HEK293T (cell line): ENCODE results near the gene PRKAR2A.
A peak's percentile ranks its signal among the peaks of the same experiment; 100 is the strongest.

ENCODE experiments used
- CTCF ChIA-PET: fragments of 350-600 bp; formaldehyde crosslinking; extraction: SDS; loops from one replicate; lab custom pipeline; 2021; ENCODE audit warnings: antibody characterized with exemption, inconsistent platforms; lab: Yijun Ruan, JAX
- POLR2A ChIA-PET: fragments of 350-600 bp; formaldehyde crosslinking; extraction: SDS; loops from one replicate; lab custom pipeline; 2020; ENCODE audit warnings: antibody characterized with exemption, inconsistent platforms; lab: Yijun Ruan, JAX
- DNase-seq: peaks from one replicate; pipeline ENCODE4 v3.0.0; 2012; ENCODE audit warnings: mixed read lengths; ENCODE audit errors: extremely low spot score
- ARNT ChIP-seq: fragments of 450-650 bp; IDR thresholded peaks from 2 replicates; pipeline ENCODE4 v1.6.1; 2017; ENCODE audit warnings: mild to moderate bottlenecking
- BHLHE40 ChIP-seq: fragments of 450-650 bp; IDR thresholded peaks from 2 replicates; pipeline ENCODE4 v1.6.1; 2016; ENCODE audit warnings: mild to moderate bottlenecking, moderate library complexity, borderline replicate concordance
- CTBP1 ChIP-seq: fragments of 450-650 bp; IDR thresholded peaks from 2 replicates; pipeline ENCODE4 v1.6.1; 2016; ENCODE audit warnings: borderline replicate concordance
- ELF4 ChIP-seq: fragments of 450-650 bp; IDR thresholded peaks from 2 replicates; pipeline ENCODE4 v1.6.1; 2017; ENCODE audit warnings: antibody characterized with exemption
- FOXA1 ChIP-seq: fragments of 450-650 bp; IDR thresholded peaks from 2 replicates; pipeline ENCODE4 v1.6.1; 2016; ENCODE audit warnings: mild to moderate bottlenecking
- FOXK2 ChIP-seq: fragments of 450-650 bp; IDR thresholded peaks from 2 replicates; pipeline ENCODE4 v1.6.1; 2016; ENCODE audit warnings: mild to moderate bottlenecking
- FOXM1 ChIP-seq: fragments of 450-650 bp; IDR thresholded peaks from 2 replicates; pipeline ENCODE4 v1.6.1; 2017; ENCODE audit warnings: mild to moderate bottlenecking, borderline replicate concordance
- HDGF ChIP-seq: fragments of 450-650 bp; IDR thresholded peaks from 2 replicates; pipeline ENCODE4 v1.6.1; 2017; ENCODE audit warnings: antibody characterized with exemption, borderline replicate concordance
- L3MBTL2 ChIP-seq: fragments of 450-650 bp; conservative IDR thresholded peaks from 2 replicates; pipeline ENCODE4 v1.6.1; 2016; ENCODE audit warnings: mild to moderate bottlenecking
- LEF1 ChIP-seq: fragments of 450-650 bp; IDR thresholded peaks from 2 replicates; pipeline ENCODE4 v1.6.1; 2017; ENCODE audit warnings: mild to moderate bottlenecking, borderline replicate concordance
- NFRKB ChIP-seq: fragments of 450-650 bp; IDR thresholded peaks from 2 replicates; pipeline ENCODE4 v1.6.1; 2016; ENCODE audit warnings: mild to moderate bottlenecking, moderate library complexity
- PKNOX1 ChIP-seq: fragments of 450-650 bp; IDR thresholded peaks from 2 replicates; pipeline ENCODE4 v1.6.1; 2016
- SP1 ChIP-seq: fragments of 450-650 bp; IDR thresholded peaks from 2 replicates; pipeline ENCODE4 v1.6.1; 2017
- SUZ12 ChIP-seq: fragments of 450-650 bp; IDR thresholded peaks from 2 replicates; pipeline ENCODE4 v1.6.1; 2016; ENCODE audit warnings: mild to moderate bottlenecking
- TARDBP ChIP-seq: fragments of 450-650 bp; IDR thresholded peaks from 2 replicates; pipeline ENCODE4 v1.6.1; 2016
- ZNF384 ChIP-seq: fragments of 450-650 bp; IDR thresholded peaks from 2 replicates; pipeline ENCODE4 v1.6.1; 2016

The PRKAR2A gene

GRCh38 chr3:48716508-48716981, 131.1 kb downstream of the PRKAR2A start:
- CTCF ChIA-PET, result interaction anchor here (0.9 to 1.4 kb wide), 2 partner anchors 23 to 31 kb away, joined by 3 to 4 read pairs; partner anchors contain the start of gene NCKIPSD
- DNase-seq, result no peak
- POLR2A ChIA-PET, result interaction anchor here (0.6 to 3.0 kb wide), 15 partner anchors 10 to 290 kb away, joined by 3 to 19 read pairs (median 5); partner anchors contain the start of genes CELSR3, NCKIPSD, PRKAR2A and WDR6
- TF ChIP-seq ARNT (no peak), SP1 (no peak), ZNF384 (no peak), TARDBP (no peak), L3MBTL2 (no peak), FOXK2 (no peak), FOXM1 (no peak), BHLHE40 (no peak), ELF4 (no peak), CTBP1 (no peak), LEF1 (no peak), HDGF (no peak), FOXA1 (no peak), PKNOX1 (no peak), NFRKB (no peak), SUZ12 (no peak)

- ChIA-PET POLR2A (interaction anchor here (0.6 to 3.0 kb wide), 4 partner anchors 9 to 52 kb away, joined by 3 to 19 read pairs (median 8); partner anchors contain the start of genes CELSR3 and NCKIPSD), CTCF (interaction anchor here (1.4 kb wide), 1 partner anchor 29 kb away, joined by 3 read pairs; the partner anchor contains the start of gene NCKIPSD)
- no peak for DNase-seq
- TF ChIP-seq FOXA1 (no peak), NFRKB (no peak), TARDBP (no peak), LEF1 (no peak), ARNT (no peak), L3MBTL2 (no peak), BHLHE40 (no peak), SP1 (no peak), PKNOX1 (no peak), ZNF384 (no peak), ELF4 (no peak), CTBP1 (no peak), SUZ12 (no peak), FOXK2 (no peak), FOXM1 (no peak), HDGF (no peak)
Observed at GRCh38 chr3:48715174-48715800, 132.4 kb downstream of the PRKAR2A start.

- no peak for TF ChIP-seq BHLHE40
- TF ChIP-seq FOXA1, result no peak
- TF ChIP-seq ARNT, result no peak; the same call in 1 of the 2 replicates
- no peak; the same call in 1 of the 2 replicates for TF ChIP-seq CTBP1
- no peak for TF ChIP-seq FOXK2
- DNase-seq, result peak; percentile 33
- CTCF ChIA-PET, result no interaction called here
- POLR2A ChIA-PET, result no interaction called here
Observed at GRCh38 chr3:48711727-48712126, 135.9 kb downstream of the PRKAR2A start.

GRCh38 chr3:48709051-48709461, 138.6 kb downstream of the PRKAR2A start:
- DNase-seq, result no peak
- CTCF ChIA-PET, result no interaction called here

GRCh38 chr3:48708481-48708889, 139.2 kb downstream of the PRKAR2A start:
- DNase-seq, result no peak
- POLR2A ChIA-PET, result interaction anchor here (1.4 kb wide), 1 partner anchor 9 kb away, joined by 3 read pairs; the partner anchor contains the start of gene IP6K2
- CTCF ChIA-PET, result no interaction called here
- no peak for TF ChIP-seq ELF4
- no peak for TF ChIP-seq LEF1
- no peak for TF ChIP-seq FOXA1
- TF ChIP-seq FOXM1, result no peak

More at GRCh38 chr3:48709051-48709461, 138.6 kb downstream of the PRKAR2A start:
- no peak for TF ChIP-seq FOXK2
- no peak for TF ChIP-seq ZNF384
- TF ChIP-seq ELF4, result no peak
- no peak for TF ChIP-seq L3MBTL2
- no peak for TF ChIP-seq TARDBP
- TF ChIP-seq CTBP1, result no peak
- TF ChIP-seq FOXA1, result no peak
- no peak for TF ChIP-seq FOXM1
- no peak for TF ChIP-seq SP1
- TF ChIP-seq SUZ12, result no peak
- no peak for TF ChIP-seq PKNOX1
- no peak for TF ChIP-seq LEF1
- POLR2A ChIA-PET, result interaction anchor here (1.1 kb wide), 1 partner anchor 23 kb away, joined by 3 read pairs; the partner anchor contains the start of gene NCKIPSD

- TF ChIP-seq ZNF384 (no peak), NFRKB (no peak), SP1 (no peak), HDGF (no peak), BHLHE40 (no peak), TARDBP (no peak), FOXM1 (no peak), FOXA1 (no peak), L3MBTL2 (no peak), LEF1 (no peak), CTBP1 (no peak), SUZ12 (no peak), PKNOX1 (no peak), ELF4 (no peak), ARNT (no peak), FOXK2 (no peak)
- ChIA-PET POLR2A (interaction anchor here (0.6 to 0.8 kb wide), 2 partner anchors 10 to 45 kb away, joined by 3 read pairs; partner anchors contain the start of genes CELSR3 and IP6K2), CTCF (interaction anchor here (1.2 kb wide), 1 partner anchor 21 kb away, joined by 3 read pairs; no protein-coding TSS in a partner anchor)
- DNase-seq, result no peak
Observed at GRCh38 chr3:48707157-48707556, 140.5 kb downstream of the PRKAR2A start.
